Ovary (tissue), 3 donors: ENCODE data around the gene INTS6.

ENCODE experiments used
- CTCF ChIP-seq, 3 donors: fragments of 450-650 bp in 2 of 3; fragments of 200-600 bp in 1 of 3; IDR thresholded peaks; one replicate each; pipeline versions ENCODE4 v1.5.1 to v1.8.0; 2016 to 2022; ENCODE audit warnings: antibody characterized with exemption in 3 of 3, mild to moderate bottlenecking in 1 of 3
- POLR2A ChIP-seq: fragments of 450-650 bp; IDR thresholded peaks from one replicate; pipeline ENCODE4 v1.6.1; 2017; ENCODE audit warnings: antibody characterized with exemption, mild to moderate bottlenecking, moderate library complexity
- donor health status: DM: no; HTN: no; CAD: no.

DNA sequence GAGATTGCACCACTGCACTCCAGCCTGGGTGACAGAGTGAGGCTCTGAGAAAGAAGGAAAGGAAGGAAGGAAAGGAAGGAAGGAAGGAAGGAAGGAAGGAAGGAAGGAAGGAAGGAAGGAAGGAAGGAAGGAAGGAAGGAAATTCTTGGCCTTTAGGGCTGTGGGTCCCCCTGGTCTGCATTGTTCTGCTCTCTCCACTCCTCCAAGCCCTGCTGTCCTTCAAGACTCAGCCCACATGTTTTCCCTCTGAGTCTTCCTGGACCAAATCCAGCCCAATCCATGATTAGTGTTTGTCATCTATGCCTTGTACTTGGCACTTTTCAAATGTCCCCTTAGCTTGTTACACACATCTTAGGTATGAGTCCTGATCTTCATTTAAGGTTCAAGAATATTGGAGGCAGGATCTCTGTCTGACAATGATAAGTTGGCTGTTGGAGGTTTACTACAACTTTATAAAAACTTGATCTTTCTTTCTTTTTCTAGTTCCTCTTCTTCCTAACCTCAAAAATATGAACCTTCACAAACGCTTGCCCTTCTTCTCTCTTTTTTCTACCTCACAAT, 48.8 kb upstream of the INTS6 start:
- TF ChIP-seq CTCF (IDR thresholded peaks at IDR 0.05) (no peak), POLR2A (no peak)
